ENCODE results near the gene SAMD4A.

Gene SAMD4A

DNA sequence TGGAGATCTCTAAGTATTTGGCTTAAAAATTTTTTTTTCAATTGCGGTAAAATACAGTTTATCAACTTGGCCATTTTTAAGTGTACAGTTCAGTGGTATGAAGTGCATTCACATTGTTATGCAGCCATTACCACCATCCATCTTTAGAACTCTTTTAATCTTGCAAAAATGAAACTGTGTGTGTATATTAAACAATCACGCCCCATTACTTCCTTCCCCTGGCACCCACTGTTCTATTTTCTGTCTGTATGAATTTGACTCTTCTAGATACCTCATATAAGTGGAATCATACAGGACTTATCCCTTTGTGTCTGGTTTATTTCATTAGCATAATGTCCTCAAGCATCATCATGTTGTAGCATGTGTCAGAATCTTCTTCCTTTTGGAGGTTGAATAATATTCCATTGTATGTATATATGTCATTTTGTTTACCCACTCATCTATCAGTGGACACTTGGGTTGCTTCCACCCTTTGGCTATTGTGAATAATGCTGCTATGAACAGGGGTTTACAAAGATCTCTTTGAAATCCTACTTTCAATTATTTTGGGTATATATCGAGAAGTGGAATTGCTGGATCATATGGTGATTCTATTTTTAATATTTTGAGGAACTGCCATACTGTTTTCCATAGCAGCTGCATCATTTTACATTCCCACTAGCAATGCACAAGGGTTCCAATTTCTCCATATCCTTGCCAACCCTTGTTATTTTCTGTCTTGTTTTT is 62.9 kb downstream of the SAMD4A start:
- no peak for DNase-seq (ENCODE audit: low read depth in 2 of 2)

- no peak for DNase-seq (ENCODE audit: low read depth in 2 of 2)
Observed at GRCh38 chr14:54631016-54631415, 64.1 kb downstream of the SAMD4A start.

DNA sequence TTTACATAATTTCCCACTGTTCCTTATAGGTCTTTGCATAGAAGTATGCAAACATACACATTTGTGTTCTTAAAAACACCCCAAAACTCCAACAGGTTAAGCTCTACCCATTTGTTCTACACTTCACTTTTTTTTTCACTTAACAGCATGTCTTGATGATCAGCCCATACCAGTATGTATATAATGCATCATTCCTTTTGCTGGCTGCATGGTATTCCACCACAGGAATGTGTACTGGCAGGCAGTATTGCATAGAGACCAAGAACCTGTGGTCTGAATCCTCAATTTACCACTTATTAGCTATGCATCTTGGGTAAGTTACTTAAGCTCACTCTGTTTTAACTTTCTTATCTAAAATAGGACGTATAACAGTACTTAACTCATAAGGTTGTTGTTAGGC is 65.5 kb downstream of the SAMD4A start:
- no peak for DNase-seq (ENCODE audit: low read depth in 2 of 2)

DNA sequence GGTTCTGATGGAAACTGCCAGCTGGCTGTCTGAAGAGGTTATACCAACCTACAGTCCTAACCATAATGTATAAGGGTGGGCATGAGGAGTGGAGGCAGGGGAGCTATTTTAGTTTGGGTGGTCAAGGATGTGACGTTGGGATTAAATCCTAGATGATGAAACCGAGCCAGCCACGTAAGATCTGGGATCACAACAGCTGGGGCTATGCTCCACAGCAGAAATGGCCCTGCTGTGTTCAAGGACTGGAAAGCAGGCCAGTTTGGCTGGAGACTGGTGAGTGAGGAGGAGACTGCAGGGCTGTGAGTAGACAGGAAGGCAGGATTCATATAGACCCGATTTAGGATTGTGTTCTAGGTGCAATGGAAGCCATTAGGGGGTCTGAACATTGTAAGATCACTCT is 66.1 kb downstream of the SAMD4A start:
- DNase-seq (ENCODE audit: low read depth in 2 of 2) = no peak

DNA sequence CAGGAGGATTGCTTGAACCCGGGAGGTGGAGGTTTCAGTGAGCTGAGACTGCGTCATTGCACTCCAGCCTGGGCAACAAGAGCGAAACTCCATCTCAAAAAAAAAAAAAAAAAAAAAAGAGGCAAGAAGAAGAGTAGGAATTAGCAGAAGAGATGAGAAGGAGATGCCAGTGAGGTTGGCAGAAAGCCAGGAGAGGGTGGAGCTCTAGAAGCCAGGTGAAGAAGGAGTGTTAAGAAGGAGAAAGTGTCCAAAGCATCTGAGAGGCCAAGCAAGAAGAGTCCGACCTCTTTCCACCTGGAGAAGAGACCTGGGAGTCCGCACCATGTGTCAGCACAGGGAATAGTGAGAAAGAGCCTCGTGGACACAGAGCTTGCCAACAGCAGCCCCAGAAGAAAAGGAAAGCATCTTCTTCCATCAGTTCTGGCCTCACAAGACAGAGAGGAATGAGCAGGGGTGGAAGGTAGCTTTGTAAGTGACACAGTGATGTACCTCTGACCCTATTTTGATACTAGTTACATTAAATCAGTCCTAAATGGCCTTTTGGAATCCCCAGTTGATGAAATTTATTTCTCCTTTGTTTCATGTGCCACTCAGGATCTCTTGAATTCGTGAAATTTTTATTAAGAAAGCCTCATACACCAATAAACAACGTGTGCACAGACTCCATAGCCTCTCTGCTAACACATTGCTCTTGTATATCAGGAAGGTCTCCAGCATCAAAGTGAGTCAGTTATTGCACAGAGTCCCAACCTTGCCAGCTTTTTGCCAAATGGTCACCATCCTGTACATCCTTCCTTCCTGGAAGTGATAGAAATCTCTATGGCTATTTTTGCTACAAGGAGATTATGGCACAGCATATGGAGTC is 70.6 kb downstream of the SAMD4A start:
- DNase-seq (ENCODE audit: low read depth in 2 of 2) = no peak

- peak in 1 of 2 experiments; percentile 56 for DNase-seq (ENCODE audit: low read depth in 2 of 2)
Observed at GRCh38 chr14:54638135-54638446, 71.2 kb downstream of the SAMD4A start.

DNA sequence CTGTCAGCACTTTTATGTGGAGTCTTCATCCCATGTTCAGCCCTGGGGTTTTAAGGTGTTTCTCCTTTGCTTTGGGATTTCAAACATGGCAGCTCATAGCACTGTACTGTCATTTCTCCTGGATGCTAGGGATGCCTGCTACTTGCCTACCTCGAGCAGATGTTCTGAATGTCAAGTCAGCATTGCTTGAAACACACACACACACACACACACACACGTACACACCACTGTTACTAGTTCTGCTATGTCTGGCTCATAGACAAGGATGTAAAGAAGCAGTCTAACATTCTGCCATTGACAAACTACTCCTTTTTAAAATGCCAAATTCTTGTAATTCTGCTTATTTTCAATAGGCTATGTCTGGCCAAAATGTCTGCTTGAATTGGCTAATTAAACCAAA is 72.7 kb downstream of the SAMD4A start:
- no peak for DNase-seq (ENCODE audit: low read depth in 2 of 2)

DNA sequence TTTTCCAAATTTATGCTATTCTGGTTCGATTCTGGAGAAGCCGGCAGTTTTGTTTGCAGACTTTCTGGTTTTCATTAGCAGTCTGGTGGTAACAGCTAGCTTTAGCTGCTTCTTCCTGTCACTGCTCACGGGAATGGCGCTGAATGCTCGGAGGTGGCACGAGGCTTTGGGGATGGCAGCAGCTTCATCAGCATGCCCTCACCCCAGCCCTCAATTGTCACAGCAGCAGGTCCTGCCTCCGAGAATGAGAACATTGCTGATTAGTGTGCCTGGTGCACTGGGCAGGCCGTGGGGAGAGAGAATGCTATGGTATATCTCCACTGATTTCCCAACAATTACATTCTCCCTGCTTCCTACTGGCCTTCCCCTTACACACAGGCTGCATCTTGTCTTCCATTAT is 73.6 kb downstream of the SAMD4A start:
- DNase-seq (ENCODE audit: low read depth in 2 of 2) = no peak

DNA sequence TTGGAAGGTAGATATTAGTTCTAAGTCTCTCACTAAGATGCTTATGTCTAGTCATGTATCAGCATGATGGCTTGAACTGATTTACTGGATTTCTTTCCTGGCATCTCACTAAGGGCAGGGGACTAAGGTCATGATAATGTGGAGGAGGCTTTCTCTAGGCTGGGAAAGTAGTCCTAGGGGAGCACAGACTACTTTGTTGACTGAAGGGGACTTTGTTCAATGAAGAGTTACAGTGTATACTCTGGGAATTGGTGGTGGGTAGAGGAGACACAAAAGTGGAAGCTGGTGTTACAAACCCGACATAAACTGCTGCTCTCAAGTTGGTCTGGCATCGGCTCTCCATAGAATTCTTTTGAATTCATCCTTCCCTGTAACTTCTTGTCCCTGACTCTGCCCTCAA is 75.2 kb downstream of the SAMD4A start:
- no peak for DNase-seq (ENCODE audit: low read depth in 2 of 2)

DNA sequence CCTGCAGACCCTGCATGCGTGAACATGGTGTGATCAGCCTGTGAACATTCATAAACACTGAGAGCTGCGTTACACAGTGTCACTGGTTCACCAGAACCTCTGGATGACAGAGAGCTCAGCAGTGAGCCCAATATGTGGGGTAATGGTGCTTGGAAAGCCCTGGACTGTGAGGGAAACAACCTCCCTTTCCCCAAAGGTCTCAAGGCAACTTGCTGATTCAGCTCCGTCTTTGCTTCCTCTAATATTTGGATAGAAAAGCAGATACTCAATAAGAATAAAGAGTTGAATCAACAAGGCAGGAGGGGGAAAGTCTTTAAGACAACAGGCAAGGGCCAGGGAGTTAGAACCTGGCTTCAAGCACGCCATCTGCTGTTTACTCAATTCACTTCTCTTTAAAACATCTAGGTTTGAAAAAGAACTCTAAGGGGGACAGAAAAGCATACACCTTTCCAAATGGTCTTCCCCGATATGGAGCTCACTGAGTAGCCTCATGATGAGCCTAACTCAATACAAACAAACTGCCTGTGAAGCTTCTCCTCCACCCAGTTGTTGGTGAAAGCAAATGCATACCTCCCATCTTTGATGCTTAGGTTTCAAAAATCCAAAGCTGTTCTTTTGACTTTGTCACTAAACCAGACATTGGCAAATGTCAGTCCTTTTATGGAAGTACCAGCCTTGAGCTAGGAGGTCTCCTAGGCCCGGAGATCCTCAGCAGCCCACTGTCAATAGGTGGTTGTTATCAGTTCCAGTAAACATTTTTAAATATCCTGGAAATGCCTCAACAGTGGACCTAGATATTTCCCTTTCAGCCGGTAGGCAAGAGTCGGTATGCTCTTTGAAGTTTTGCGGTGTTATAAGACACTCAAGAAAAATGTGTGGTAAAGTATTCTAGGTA is 76.1 kb downstream of the SAMD4A start:
- no peak for DNase-seq (ENCODE audit: low read depth in 2 of 2)

GRCh38 chr14:54643696-54644176 is 76.8 kb downstream of the SAMD4A start:
- no peak for DNase-seq (ENCODE audit: low read depth in 2 of 2)

DNA sequence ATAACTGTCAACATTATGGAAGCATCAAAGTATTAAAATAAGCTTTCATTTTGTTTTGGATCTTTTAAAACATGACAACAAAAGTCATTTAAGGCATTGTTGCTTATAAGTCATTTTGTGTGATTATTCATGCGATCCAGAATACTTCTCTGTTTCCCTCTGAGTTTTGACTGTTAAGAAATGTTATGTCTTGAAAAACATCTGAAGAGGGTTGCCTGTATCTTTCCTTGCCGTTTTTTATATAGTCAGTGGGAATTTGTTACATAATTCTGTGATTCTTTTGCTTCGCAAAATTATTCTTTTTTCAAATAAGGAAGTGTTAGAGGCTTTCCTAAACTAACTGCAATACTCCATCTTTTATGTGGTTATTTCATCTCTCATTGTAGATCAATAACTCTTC is 78.7 kb downstream of the SAMD4A start:
- no peak for DNase-seq (ENCODE audit: low read depth in 2 of 2)

DNA sequence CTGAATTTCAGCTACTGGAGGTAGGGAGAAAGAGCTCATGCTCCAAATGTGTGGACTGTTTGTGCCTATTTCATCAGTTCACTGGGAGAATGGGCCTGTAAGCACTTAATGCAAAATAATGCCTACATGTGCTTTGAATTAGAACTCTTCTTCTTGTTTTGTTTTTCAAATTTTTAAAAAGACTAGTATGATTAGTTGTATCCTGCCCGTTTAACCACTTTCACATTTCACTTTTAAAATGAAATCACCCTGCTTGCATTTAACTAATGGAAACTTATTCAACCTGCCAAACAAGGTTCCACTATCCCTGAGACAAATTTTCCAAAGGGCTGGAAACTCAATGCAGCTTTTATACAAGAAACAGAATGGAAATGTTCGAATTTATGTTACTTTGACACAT is 79.7 kb downstream of the SAMD4A start:
- no peak for DNase-seq (ENCODE audit: low read depth in 2 of 2)

- no peak for DNase-seq (ENCODE audit: low read depth in 2 of 2)
Observed at GRCh38 chr14:54647378-54647777, 80.5 kb downstream of the SAMD4A start.

GRCh38 chr14:54649056-54649455 is 82.1 kb downstream of the SAMD4A start:
- no peak for DNase-seq (ENCODE audit: low read depth in 2 of 2)

DNA sequence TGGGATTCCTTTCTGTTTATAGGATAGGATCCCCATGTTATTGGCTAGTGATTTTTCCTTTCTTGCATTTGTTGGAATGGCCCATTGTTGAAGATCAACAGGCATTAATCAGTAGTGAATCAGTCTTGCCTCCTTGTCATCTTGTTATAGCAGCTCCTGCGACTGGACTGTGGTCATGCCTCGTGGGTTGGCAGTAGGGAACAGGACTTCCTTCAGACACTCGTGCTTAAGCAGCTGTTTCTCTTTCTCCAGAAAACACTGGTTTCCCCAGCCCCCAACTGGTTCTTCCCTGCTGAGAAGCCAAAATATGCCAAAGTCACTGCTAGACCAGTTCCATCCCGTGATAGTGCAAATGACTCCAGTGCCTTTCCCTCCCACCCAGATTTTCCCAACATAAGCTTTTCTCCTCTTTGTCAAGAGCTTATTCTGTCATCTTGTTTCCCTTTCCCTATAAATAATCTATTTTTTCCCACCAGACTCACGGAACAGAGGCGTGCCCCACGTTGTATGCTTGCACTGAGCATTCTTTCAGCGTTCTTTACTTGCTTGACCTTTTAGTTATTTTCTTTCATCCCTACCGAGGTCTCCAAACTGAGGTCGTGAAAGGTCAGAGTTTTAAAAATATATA is 83.5 kb downstream of the SAMD4A start:
- DNase-seq (ENCODE audit: low read depth in 2 of 2) = no peak

- no peak for DNase-seq (ENCODE audit: low read depth in 2 of 2)
Observed at GRCh38 chr14:54650959-54651351, 84.0 kb downstream of the SAMD4A start.

GRCh38 chr14:54651649-54652048 is 84.7 kb downstream of the SAMD4A start:
- DNase-seq (ENCODE audit: low read depth in 2 of 2) = no peak

DNA sequence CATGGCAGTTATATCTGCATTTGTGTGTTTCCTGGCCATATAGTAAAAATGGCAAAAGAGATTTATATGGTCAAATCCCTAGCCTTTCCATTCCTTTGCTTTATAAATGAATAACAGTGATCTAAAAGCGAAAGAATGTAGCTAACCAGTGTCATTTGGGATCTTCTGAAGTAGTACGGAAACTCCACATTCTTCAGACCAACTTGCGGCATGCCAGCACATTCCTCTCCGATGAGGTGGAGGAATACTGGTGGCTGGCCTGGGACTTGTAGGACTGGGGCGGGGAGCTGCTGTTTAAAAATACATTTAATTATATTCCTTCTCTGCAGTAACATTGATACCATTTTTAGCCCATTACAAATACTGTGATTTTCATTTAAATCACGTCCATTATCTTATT is 85.3 kb downstream of the SAMD4A start:
- peak; percentile 98 for DNase-seq (ENCODE audit: low read depth in 2 of 2)

DNA sequence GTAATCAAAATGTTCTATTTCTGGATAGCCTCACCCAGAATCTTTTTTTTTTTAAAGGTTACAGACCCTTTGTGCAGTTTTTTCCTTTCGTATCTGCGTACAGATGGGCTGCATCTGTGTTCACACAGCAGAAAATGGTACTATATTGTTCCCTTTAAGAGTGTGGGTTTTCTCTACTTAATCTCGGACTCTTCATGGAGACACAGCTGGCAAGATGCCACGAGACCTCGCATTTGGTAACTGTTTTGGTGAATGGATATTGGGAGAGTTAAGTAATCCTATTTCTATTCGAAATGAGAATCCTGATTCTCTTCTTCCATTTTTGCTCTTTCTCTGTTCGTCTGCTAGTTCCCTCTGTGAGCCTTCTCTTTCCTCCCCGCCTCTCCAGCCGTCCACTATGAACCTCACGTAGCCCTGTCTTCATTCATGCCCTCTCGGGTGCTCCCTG is 85.7 kb downstream of the SAMD4A start:
- DNase-seq (ENCODE audit: low read depth in 2 of 2) = no peak

GRCh38 chr14:54653712-54654469 is 87.0 kb downstream of the SAMD4A start:
- DNase-seq (ENCODE audit: low read depth in 2 of 2) = no peak

Measured in fibroblast of skin of left biceps (primary cell).